Skeletal muscle tissue (tissue), 4 donors: ENCODE measurements around the gene P4HB. TPM values are rescaled to one million over a fixed set of nuclear protein-coding genes. Genes with fewer than 3 reads are reported as not detected.

ENCODE experiments used
- H3K27ac ChIP-seq: one replicate; pipeline ENCODE4 v1.7.0; 2013; ENCODE audit warnings: mild to moderate bottlenecking, low read depth, low read length, inconsistent platforms
- H3K27me3 ChIP-seq, 3 donors: one replicate each; pipeline ENCODE4 v1.7.0; 2013; ENCODE audit warnings: low read length in 3 of 3; ENCODE audit not compliant: control insufficient read depth in 3 of 3, insufficient read depth in 3 of 3
- H3K36me3 ChIP-seq, 3 donors: one replicate each; pipeline ENCODE4 v1.7.0; 2013; ENCODE audit warnings: low read length in 3 of 3; ENCODE audit not compliant: control insufficient read depth in 3 of 3, insufficient read depth in 3 of 3
- H3K4me1 ChIP-seq, 3 donors: one replicate each; pipeline ENCODE4 v1.7.0; 2013; ENCODE audit warnings: low read length in 3 of 3, mild to moderate bottlenecking in 3 of 3; ENCODE audit not compliant: control insufficient read depth in 3 of 3, insufficient read depth in 3 of 3
- H3K4me3 ChIP-seq, 3 donors: one replicate each; pipeline ENCODE4 v1.7.0; 2013; ENCODE audit warnings: low read length in 3 of 3
- H3K9ac ChIP-seq, 3 donors: one replicate each; pipeline ENCODE4 v1.7.0; 2013; ENCODE audit warnings: low read length in 3 of 3, mild to moderate bottlenecking in 3 of 3, moderate library complexity in 2 of 3, low read depth in 1 of 3
- H3K9me3 ChIP-seq, 3 donors: one replicate each; pipeline ENCODE4 v1.7.0; 2013; ENCODE audit warnings: low read length in 3 of 3; ENCODE audit not compliant: control insufficient read depth in 3 of 3
- total RNA-seq: library from RNA; depleted of rRNA; stranded (reverse); fragments of >200 nt; gene quantifications from one replicate; pipeline ENCODE4 v1.2.3, GENCODE V29; 2014
- donor health status: Osteomylitis.

P4HB gene
- 264 TPM for total RNA-seq

GRCh38 chr17:81859906-81860755 is at the start of gene P4HB:
P4HB (minus strand) TSS chr17:81860535; CDS start chr17:81860471, 64 bp downstream.
- Histone ChIP-seq H3K27ac (peak within 1 kb of the TSS; percentile 87), H3K27me3 (no peaks in the 10 kb centered on the region), H3K4me1 (peaks cover 54 to 61% (median 57%) of the 10 kb centered on the region in 3 donors), H3K9me3 (no peaks in the 10 kb centered on the region), H3K36me3 (peaks cover 24 to 28% (median 25%) of the 10 kb centered on the region in 3 donors), H3K9ac (peak within 1 kb of the TSS; percentile 86 to 93 (median 92)), H3K4me3 (peak within 1 kb of the TSS; percentile 80 to 91 (median 89))

DNA sequence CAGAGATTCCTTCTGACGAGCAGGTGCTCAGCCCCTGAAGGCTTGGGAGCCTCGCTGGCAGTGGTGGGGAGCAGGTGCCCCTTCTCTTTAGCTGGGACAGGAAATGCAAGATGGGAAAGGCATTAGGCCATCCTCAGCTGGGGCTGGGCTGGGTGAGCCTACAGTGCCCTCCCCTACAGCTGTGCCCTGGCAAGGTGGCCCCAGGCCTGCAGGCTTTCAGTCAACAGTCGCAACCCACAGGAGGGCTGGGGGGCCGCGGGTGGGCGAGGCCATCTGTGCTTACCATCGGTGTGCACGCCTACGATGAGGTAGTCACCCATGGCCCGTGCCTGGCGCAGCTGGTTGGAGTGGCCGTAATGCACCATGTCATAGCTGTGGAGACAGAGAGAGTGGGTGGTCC is 48.9 kb upstream of the P4HB start:
- H3K27me3 ChIP-seq: no peaks in the 10 kb centered on the region
- peaks cover 22 to 44% (median 25%) of the 10 kb centered on the region in 3 donors for H3K4me1 ChIP-seq
- peaks cover 21 to 40% (median 30%) of the 10 kb centered on the region in 3 donors for H3K36me3 ChIP-seq
- no peaks in the 10 kb centered on the region for H3K9me3 ChIP-seq
- no peak overlapping the region for H3K27ac ChIP-seq
- H3K4me3 ChIP-seq: no peak overlapping the region
- H3K9ac ChIP-seq: peak overlapping the region in 1 of 3 donors; percentile 8

DNA sequence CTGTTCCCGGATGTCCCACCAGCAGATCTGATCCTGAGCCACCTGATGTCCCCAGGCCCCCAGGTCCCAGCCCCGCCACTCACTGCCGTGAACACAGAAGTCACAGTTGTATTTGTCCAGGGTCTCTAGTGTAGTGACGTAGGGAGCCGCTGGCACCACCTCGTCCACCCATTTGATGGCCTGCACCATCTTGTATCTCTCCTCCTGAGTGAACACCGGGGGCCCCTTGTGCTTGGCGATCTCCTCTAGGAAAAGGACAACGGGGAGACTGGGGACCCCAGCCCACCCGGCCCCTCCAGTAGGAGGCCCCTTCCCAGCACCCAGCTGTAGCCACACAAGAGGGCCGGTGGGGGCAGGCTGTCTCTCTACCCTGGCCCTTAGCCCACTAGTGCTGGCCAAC is 48.5 kb upstream of the P4HB start:
- Histone ChIP-seq H3K9me3 (no peaks in the 10 kb centered on the region), H3K4me1 (peaks cover 22 to 44% (median 25%) of the 10 kb centered on the region in 3 donors), H3K4me3 (no peak overlapping the region), H3K27me3 (no peaks in the 10 kb centered on the region), H3K36me3 (peaks cover 21 to 40% (median 27%) of the 10 kb centered on the region in 3 donors), H3K9ac (peak overlapping the region in 1 of 3 donors; percentile 16), H3K27ac (no peak overlapping the region)

DNA sequence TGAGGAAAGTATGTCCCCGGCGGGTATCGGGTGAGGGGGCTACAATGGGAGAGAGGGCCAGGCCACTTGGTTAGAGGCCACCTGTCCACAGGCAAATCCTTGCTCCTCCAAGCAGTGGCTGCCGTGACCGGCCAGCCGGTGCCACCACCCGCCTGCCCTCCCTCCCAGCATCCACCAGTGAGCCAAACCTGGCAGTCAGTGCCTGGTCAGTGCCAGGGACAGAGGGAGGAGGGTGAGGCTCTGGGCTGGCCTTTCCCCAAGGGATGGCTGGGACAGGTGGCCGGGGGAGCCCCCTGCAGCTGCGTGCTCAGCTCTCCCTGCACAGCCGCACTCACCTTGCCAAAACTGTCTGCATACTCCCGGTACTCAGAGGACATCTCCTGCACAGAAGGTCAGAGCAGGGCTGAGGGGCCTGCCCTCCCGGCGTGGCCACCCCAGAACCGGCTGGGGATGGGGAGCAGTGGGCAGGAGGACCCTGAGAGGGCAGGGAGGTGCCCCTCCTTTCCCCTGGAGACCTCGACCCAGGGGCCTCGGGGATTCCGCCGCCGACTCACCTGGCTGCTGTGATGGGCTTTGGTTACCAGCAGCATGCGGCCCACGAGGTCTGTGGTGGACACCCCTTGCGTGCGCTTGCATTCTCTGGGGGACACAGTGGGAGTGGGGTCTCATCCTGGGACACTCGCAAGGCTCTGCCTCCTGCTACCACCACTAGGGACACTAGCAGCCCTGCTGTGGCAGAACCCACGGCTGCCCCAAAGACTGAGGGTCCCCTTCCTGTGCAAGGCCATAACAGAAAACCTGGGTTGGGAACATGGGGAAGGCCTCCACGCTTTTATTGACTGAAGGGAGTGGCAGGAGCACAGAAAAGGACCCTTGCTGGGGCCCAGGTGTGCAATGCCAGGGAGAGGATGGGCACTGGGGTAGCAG is 47.1 kb upstream of the P4HB start:
- H3K27me3 ChIP-seq: no peaks in the 10 kb centered on the region
- peaks cover 22 to 44% (median 27%) of the 10 kb centered on the region in 3 donors for H3K4me1 ChIP-seq
- H3K9ac ChIP-seq: peak overlapping the region in 1 of 3 donors; percentile 54
- H3K9me3 ChIP-seq: no peaks in the 10 kb centered on the region
- peak overlapping the region in 1 of 3 donors; percentile 26 for H3K4me3 ChIP-seq
- H3K27ac ChIP-seq: peak overlapping the region; percentile 44
- peaks cover 9 to 29% (median 14%) of the 10 kb centered on the region in 3 donors for H3K36me3 ChIP-seq

DNA sequence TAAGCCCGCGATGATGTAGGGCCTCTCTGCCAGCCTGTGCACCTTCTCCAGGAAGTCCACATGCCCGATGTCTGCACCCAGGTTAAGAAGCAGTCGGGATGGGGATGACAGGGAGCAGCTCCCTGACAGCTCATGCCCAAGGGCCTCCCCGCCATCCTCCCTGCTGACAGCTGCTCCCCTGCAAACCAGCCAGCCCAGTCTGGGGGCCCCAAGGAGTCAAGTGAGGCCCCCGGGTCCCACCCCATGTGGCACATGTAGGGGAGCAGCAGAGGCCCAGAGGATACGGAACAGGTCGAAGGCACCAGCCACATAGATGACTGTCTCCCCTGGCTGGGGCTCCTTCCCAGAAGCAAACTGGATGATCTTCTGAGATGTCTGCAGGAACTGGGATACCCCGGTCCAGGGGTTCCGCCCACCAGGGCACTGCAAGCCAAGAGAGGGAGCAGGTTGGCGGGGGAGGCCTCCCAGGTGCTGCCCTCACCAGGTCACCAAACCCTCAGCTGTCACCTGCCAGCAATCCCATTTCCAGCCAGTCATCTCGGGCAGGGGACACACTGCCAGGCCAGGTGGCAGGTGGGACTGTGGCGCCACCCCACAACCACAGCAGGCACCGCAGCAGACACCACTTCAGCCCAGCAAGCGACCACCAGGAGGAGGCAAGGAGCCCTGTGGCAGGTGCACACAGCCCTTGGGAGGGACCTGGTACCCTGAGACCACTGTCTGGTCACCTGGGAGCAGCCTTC is 46.3 kb upstream of the P4HB start:
- Histone ChIP-seq H3K9me3 (no peaks in the 10 kb centered on the region), H3K36me3 (peaks cover 4 to 25% (median 8%) of the 10 kb centered on the region in 3 donors), H3K27me3 (no peaks in the 10 kb centered on the region), H3K9ac (peak overlapping the region in 1 of 3 donors; percentile 54), H3K27ac (peak overlapping the region; percentile 44), H3K4me3 (peak overlapping the region in 1 of 3 donors; percentile 26), H3K4me1 (peaks cover 22 to 43% (median 30%) of the 10 kb centered on the region in 3 donors)

DNA sequence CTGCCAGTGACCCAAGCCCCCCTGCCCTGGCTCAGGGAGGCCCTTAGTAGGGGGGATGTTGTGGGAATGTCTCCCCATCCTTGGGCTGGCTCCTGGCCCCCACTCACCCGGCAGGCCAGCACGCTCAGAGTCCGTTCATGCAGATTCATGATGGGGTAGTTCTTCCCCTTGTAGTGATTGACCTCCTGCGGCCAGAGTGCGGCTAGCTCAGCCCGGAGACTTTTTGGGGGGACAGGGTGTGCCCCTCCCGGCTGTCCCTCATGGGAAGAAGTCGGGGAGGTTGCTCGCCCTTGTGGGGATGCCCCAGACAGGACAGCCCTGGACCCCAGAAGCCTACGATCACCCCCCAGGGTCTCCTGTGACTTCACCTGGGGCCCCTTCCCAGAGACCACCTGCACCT is 45.7 kb upstream of the P4HB start:
- Histone ChIP-seq H3K27ac (no peak overlapping the region), H3K9me3 (no peaks in the 10 kb centered on the region), H3K9ac (no peak overlapping the region), H3K27me3 (peaks cover 0 to 2% (median 0%) of the 10 kb centered on the region in 3 donors), H3K4me1 (peaks cover 25 to 44% (median 33%) of the 10 kb centered on the region in 3 donors), H3K36me3 (peaks cover 4 to 25% (median 8%) of the 10 kb centered on the region in 3 donors), H3K4me3 (no peak overlapping the region)

GRCh38 chr17:81905424-81905875 is 45.1 kb upstream of the P4HB start:
- peaks cover 20 to 38% (median 29%) of the 10 kb centered on the region in 3 donors for H3K4me1 ChIP-seq
- H3K36me3 ChIP-seq: peaks cover 5 to 27% (median 10%) of the 10 kb centered on the region in 3 donors
- no peak overlapping the region for H3K27ac ChIP-seq
- no peak overlapping the region for H3K4me3 ChIP-seq
- H3K27me3 ChIP-seq: peaks cover 0 to 2% (median 0%) of the 10 kb centered on the region in 3 donors
- H3K9ac ChIP-seq: no peak overlapping the region
- no peaks in the 10 kb centered on the region for H3K9me3 ChIP-seq

- H3K4me1 ChIP-seq: peaks cover 14 to 32% (median 24%) of the 10 kb centered on the region in 3 donors
- H3K9ac ChIP-seq: no peak overlapping the region
- peaks cover 11 to 33% (median 16%) of the 10 kb centered on the region in 3 donors for H3K36me3 ChIP-seq
- no peak overlapping the region for H3K27ac ChIP-seq
- H3K4me3 ChIP-seq: no peak overlapping the region
- H3K9me3 ChIP-seq: no peaks in the 10 kb centered on the region
- H3K27me3 ChIP-seq: peaks cover 0 to 2% (median 0%) of the 10 kb centered on the region in 3 donors
Observed at GRCh38 chr17:81904600-81905423, 44.5 kb upstream of the P4HB start.
